ENCODE results near the gene PODXL2.

Gene PODXL2

GRCh38 chr3:127711896-127712295 lies 82.9 kb downstream of the PODXL2 start:
- DNase-seq, result no peak

- DNase-seq, result no peak
These were observed 83.5 kb downstream of the PODXL2 start for GRCh38 chr3:127712461-127712860.

- DNase-seq, result no peak
These were observed 84.1 kb downstream of the PODXL2 start for GRCh38 chr3:127712881-127713771.

GRCh38 chr3:127714125-127714571 lies 85.2 kb downstream of the PODXL2 start:
- no peak for DNase-seq

GRCh38 chr3:127714866-127715265 lies 85.9 kb downstream of the PODXL2 start:
- DNase-seq, result no peak

- DNase-seq, result no peak
These were observed 86.5 kb downstream of the PODXL2 start for GRCh38 chr3:127715532-127715931.

GRCh38 chr3:127716384-127716783 lies 87.4 kb downstream of the PODXL2 start:
- DNase-seq, result no peak

- DNase-seq, result no peak
These were observed 88.6 kb downstream of the PODXL2 start for GRCh38 chr3:127717357-127718244.

- DNase-seq, result no peak
These were observed 89.4 kb downstream of the PODXL2 start for GRCh38 chr3:127718245-127718915.

GRCh38 chr3:127718916-127719290 lies 89.9 kb downstream of the PODXL2 start:
- DNase-seq, result no peak

- no peak for DNase-seq
These were observed 90.4 kb downstream of the PODXL2 start for GRCh38 chr3:127719369-127719768.

GRCh38 chr3:127720161-127720823 lies 91.3 kb downstream of the PODXL2 start:
- no peak for DNase-seq

GRCh38 chr3:127720985-127721935 lies 92.3 kb downstream of the PODXL2 start:
- no peak for DNase-seq

- DNase-seq, result no peak
These were observed 93.3 kb downstream of the PODXL2 start for GRCh38 chr3:127722091-127722784.
